Natural killer cell (primary cell): ENCODE results near the gene ENTPD7. TPM values are rescaled to one million over a fixed set of nuclear protein-coding genes. Genes with fewer than 3 reads are reported as not detected.

Experiments used
- ATAC-seq, 3 donors: fragments of 150-1000 bp in 2 of 3; fragments of 200-7000 bp in 1 of 3; cut with Tn5 transposase; 1 replicate in 1 of 3; 2 replicates in 2 of 3; pipeline ENCODE4 v1.10.0; 2021; ENCODE audit warnings: mild to moderate bottlenecking in 2 of 3, moderate library complexity in 2 of 3
- DNase-seq, 2 donors: peaks; one replicate each; pipeline versions ENCODE4 v3.0.0 to v3.0.0-alpha.2; 2013 to 2021; ENCODE audit warnings: mixed read lengths in 1 of 2
- H3K27ac ChIP-seq: one replicate; pipeline ENCODE4 v1.5.1; 2013; ENCODE audit warnings: mild to moderate bottlenecking, low read length
- H3K27me3 ChIP-seq: one replicate; pipeline ENCODE4 v1.6.1; 2013; ENCODE audit warnings: low read length; ENCODE audit not compliant: control insufficient read depth, insufficient read depth
- H3K36me3 ChIP-seq: one replicate; pipeline ENCODE4 v1.6.1; 2013; ENCODE audit warnings: low read length; ENCODE audit not compliant: control insufficient read depth, insufficient read depth
- H3K4me1 ChIP-seq: one replicate; pipeline ENCODE4 v1.6.1; 2013; ENCODE audit warnings: low read length; ENCODE audit not compliant: control insufficient read depth, insufficient read depth
- H3K4me3 ChIP-seq: one replicate; pipeline ENCODE4 v1.5.1; 2013; ENCODE audit warnings: low read length
- H3K9me3 ChIP-seq: one replicate; pipeline ENCODE4 v1.6.1; 2013; ENCODE audit warnings: low read length; ENCODE audit not compliant: control insufficient read depth, insufficient read depth
- H3K27ac Mint-ChIP-seq, 2 donors: one replicate each; pipeline ENCODE4 v1.8.0; 2022; ENCODE audit warnings: mild to moderate bottlenecking in 2 of 2, mixed read lengths in 2 of 2, moderate library complexity in 1 of 2
- H3K27me3 Mint-ChIP-seq, 2 donors: one replicate each; pipeline ENCODE4 v1.8.0; 2022; ENCODE audit warnings: low read depth in 2 of 2, mixed read lengths in 2 of 2
- H3K36me3 Mint-ChIP-seq: one replicate; pipeline ENCODE4 v1.8.0; 2022; ENCODE audit warnings: mixed read lengths
- H3K4me1 Mint-ChIP-seq, 2 donors: one replicate each; pipeline ENCODE4 v1.8.0; 2022; ENCODE audit warnings: mixed read lengths in 2 of 2
- H3K4me3 Mint-ChIP-seq: one replicate; pipeline ENCODE4 v1.8.0; 2022; ENCODE audit warnings: mild to moderate bottlenecking, moderate library complexity, mixed read lengths
- H3K9me3 Mint-ChIP-seq, 2 donors: one replicate each; pipeline ENCODE4 v1.8.0; 2022; ENCODE audit warnings: mixed read lengths in 2 of 2
- WGBS: methylation state at CpG from one replicate; pipeline ENCODE4 v1.1.7; 2013; ENCODE audit warnings: missing lambda C conversion rate; ENCODE audit not compliant: insufficient coverage; 5-methylcytosine and 5-hydroxymethylcytosine counted together
- intact Hi-C: fragments of 100-400 bp; cut with micrococcal nuclease; formaldehyde crosslinking; loops from one replicate; pipeline ENCODE4 v1.14.2; 2022
- total RNA-seq, 4 donors: library from RNA; stranded (reverse); fragments of 120-200 nt in 1 of 4; gene quantifications; one replicate each; pipeline versions ENCODE4 v1.2.3 to v1.2.4, GENCODE V29; 2013 to 2022
- TF ChIP-seq, protein P1 (sequence below): fragments of 200-600 bp; IDR thresholded peaks from one replicate; pipeline ENCODE4 v1.8.0; 2022; ENCODE audit warnings: antibody characterized with exemption

Gene ENTPD7
- total RNA-seq, 3 donors from 2014 or later (not counting 1 experiment from before 2014, with no cell fraction given): 3.7 to 6.3 (median 5.6) TPM

DNA sequence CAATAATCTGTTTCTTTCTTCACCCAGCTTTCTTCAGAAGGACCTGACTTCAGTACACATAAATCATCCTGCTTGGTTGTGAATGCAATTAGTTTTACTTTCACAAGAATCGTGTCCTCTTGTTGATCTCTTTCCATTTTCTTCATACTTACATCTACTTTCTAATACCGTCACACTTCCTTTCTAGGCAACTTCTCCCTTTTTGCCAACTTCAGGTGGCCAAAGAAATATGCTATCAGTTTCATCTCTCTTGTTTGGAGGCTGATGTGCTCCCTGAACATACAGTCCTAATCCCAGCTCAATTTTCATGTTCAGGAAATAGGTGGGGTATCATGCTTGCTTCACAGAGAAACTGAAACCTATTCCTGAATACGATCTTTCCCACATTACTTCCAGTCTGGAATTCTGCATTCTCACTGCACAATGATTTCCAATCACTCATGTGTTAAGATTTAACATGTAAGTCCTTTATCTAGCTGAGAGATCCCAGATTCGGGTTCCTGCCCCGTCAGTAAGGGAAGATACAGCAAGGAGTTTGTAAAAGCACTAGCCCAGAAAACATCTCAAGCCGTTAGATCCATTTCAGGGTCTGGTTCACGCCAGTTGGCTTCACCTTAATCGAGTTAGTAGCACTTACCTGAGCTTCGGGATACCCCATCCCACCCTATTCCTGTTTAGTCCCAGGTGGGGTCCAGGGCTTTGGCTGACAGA lies 40.1 kb upstream of the ENTPD7 start:
- Histone ChIP-seq H3K4me3 (peak overlapping the region; percentile 85), H3K4me1 (peaks cover 16% of the 10 kb centered on the region), H3K27me3 (no peaks in the 10 kb centered on the region), H3K27ac (peak overlapping the region; percentile 58), H3K36me3 (no peaks in the 10 kb centered on the region), H3K9me3 (no peaks in the 10 kb centered on the region)
- H3K9me3 Mint-ChIP-seq: no peaks in the 10 kb centered on the region
- peak overlapping the region; percentile 73 for H3K4me3 Mint-ChIP-seq
- peaks cover 42 to 46% of the 10 kb centered on the region in 2 donors for H3K4me1 Mint-ChIP-seq
- no peak for ATAC-seq
- H3K36me3 Mint-ChIP-seq: no peaks in the 10 kb centered on the region
- no peaks in the 10 kb centered on the region for H3K27me3 Mint-ChIP-seq
- intact Hi-C loops: no loop called here
- peak overlapping the region; percentile 57 to 87 for H3K27ac Mint-ChIP-seq
- TF ChIP-seq, protein P1, sequence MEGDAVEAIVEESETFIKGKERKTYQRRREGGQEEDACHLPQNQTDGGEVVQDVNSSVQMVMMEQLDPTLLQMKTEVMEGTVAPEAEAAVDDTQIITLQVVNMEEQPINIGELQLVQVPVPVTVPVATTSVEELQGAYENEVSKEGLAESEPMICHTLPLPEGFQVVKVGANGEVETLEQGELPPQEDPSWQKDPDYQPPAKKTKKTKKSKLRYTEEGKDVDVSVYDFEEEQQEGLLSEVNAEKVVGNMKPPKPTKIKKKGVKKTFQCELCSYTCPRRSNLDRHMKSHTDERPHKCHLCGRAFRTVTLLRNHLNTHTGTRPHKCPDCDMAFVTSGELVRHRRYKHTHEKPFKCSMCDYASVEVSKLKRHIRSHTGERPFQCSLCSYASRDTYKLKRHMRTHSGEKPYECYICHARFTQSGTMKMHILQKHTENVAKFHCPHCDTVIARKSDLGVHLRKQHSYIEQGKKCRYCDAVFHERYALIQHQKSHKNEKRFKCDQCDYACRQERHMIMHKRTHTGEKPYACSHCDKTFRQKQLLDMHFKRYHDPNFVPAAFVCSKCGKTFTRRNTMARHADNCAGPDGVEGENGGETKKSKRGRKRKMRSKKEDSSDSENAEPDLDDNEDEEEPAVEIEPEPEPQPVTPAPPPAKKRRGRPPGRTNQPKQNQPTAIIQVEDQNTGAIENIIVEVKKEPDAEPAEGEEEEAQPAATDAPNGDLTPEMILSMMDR: no peak
- 0% methylated on average over 9 of the region's 9 CpGs for WGBS
- peak in 1 of 2 donors; percentile 38 for DNase-seq

DNA sequence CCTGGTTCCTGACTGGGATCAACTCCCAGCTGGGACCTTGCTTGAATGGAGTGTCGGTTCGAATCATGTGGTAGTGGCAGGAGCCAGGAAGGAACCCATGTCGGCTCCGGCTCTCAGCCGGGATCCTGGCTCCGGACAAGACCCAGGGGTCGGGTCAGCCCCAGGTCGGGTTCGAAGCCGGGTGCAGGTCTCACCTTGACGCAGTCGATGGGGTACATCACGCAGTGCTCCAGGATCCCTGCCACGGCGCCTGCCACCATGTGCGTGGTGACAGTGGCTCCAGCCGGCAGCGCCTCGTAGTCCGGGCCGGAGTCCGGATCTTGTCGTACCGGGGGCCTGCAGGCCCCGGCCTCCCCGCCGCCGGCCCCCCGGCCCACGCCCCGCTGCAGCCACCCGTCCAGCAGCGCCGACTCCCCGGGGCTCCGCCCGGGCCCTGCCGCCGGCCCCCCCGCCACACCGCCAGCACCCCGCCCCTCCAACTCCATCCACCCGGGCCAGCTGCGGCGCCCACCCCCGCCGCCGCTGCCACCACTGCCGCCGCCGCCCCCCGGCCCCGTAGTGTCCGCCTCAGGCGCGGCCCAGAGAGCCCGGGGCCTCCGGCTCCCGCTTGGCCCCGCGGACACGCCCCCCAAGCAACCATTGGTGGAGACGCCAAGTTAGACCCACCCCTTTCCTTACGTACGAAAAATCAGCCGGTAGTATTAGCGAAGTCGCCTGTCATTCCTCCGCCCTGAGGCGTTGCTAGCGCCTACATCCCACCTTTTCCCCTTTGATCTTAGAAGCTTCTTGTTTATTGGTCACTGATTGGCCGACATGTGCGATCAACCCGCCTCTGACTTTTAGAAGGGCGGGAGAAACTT lies 39.2 kb upstream of the ENTPD7 start, which contains the start of gene SLC25A28:
TSS of gene SLC25A28 (minus strand) at position 589 of the 860 bp plus-strand sequence. CDS start at position 485, 104 bp downstream.
- ATAC-seq: peak in 2 of 3 donors; percentile 78 to 90
- Mint-ChIP-seq H3K27ac (peak within 1 kb of the TSS; percentile 87 to 91), H3K9me3 (no peaks in the 10 kb centered on the region), H3K27me3 (no peaks in the 10 kb centered on the region), H3K4me3 (peak within 1 kb of the TSS; percentile 94), H3K4me1 (peaks cover 42 to 46% of the 10 kb centered on the region in 2 donors), H3K36me3 (no peaks in the 10 kb centered on the region)
- Histone ChIP-seq H3K27ac (peak within 1 kb of the TSS; percentile 89), H3K27me3 (no peaks in the 10 kb centered on the region), H3K4me3 (peak within 1 kb of the TSS; percentile 85), H3K36me3 (no peaks in the 10 kb centered on the region), H3K4me1 (peaks cover 16% of the 10 kb centered on the region), H3K9me3 (no peaks in the 10 kb centered on the region)
- TF ChIP-seq, protein P1: no peak
- DNase-seq: peak; percentile 49 to 93
- intact Hi-C loops: loop anchor here (1.0 kb wide), 3 partner anchors 39 to 190 kb away; partner anchors contain the start of genes COX15, CUTC, ENTPD7 and GOT1
- WGBS: under 1% methylated on average over 75 of the region's 75 CpGs

DNA sequence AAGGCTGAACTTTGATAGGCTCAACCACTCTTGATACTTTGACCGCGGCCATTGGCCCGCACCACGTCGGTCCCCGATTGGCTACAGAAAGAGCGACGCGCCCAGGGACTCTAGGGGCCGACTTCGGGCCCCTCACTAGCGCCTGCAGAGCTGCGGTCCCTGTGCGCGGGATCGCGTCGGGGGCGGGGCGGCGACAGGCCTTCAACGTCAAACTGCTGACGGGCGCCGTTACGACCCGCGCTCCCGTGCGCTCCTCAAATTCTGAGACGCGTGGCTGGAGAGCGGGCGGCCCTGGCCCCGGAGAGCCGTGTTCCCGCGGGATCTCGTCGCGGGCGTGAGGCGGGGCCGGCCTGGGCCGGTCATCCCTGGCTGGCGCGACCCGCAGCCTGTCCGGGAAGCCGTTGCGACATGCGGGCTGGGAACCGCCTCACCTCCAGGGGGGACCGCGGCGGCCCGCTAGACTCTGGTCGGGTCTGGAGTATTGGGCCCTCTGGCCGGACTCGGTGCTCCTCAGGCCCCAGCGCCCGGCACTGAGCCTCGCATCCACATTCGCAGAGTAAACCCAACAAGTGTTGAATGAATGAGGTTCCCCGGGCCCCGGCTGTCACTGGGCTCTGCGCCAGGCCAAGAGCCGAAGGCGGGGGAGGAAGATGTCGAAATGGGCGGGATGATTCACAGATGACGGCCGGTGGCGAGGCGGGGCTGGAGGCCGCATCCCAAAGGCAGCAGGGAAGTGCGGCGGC lies 38.4 kb upstream of the ENTPD7 start:
- TF ChIP-seq, protein P1: no peak
- DNase-seq: peak; percentile 87 to 98
- WGBS: under 1% methylated on average over 78 of the region's 78 CpGs

More for the DNA sequence above, 38.4 kb upstream of the ENTPD7 start:
- intact Hi-C loops: loop anchor here (1.0 kb wide), 3 partner anchors 38 to 191 kb away; partner anchors contain the start of genes COX15, CUTC, ENTPD7 and GOT1
- peak overlapping the region; percentile 87 to 91 for H3K27ac Mint-ChIP-seq
- H3K27me3 ChIP-seq: no peaks in the 10 kb centered on the region
- H3K9me3 Mint-ChIP-seq: no peaks in the 10 kb centered on the region
- peak overlapping the region; percentile 89 for H3K27ac ChIP-seq
- peaks cover 0 to 7% of the 10 kb centered on the region in 2 donors for H3K27me3 Mint-ChIP-seq
- ATAC-seq: peak; percentile 82 to 93 (median 84)
- peak overlapping the region; percentile 52 for H3K4me3 ChIP-seq
- H3K9me3 ChIP-seq: no peaks in the 10 kb centered on the region
- H3K36me3 ChIP-seq: no peaks in the 10 kb centered on the region
- H3K4me1 ChIP-seq: peaks cover 16% of the 10 kb centered on the region
- peaks cover 36 to 39% of the 10 kb centered on the region in 2 donors for H3K4me1 Mint-ChIP-seq
- H3K4me3 Mint-ChIP-seq: peak overlapping the region; percentile 94
- H3K36me3 Mint-ChIP-seq: no peaks in the 10 kb centered on the region
